GM18951 (cell line): ENCODE data around the gene GK.
"Not testable (repeated sequence)": the region's sequence is repeated elsewhere in the genome, so short reads cannot be mapped to it uniquely, and the experiment has no call there.

Experiments used
- POLR2A ChIP-seq: IDR thresholded peaks from 4 replicates; pipeline ENCODE4 v1.6.1; 2011; ENCODE audit warnings: mild to moderate bottlenecking; ENCODE audit not compliant: insufficient read length, insufficient read depth; ENCODE audit errors: extremely low read depth
- in situ Hi-C: fragments of 300-500 bp; cut with MboI; formaldehyde crosslinking; loops from one replicate; pipeline ENCODE4 v1.12.0; 2022; ENCODE audit warnings: low sequenced_read_pairs, mixed read lengths, inconsistent platforms; ENCODE audit not compliant: unreplicated experiment

Gene GK

DNA sequence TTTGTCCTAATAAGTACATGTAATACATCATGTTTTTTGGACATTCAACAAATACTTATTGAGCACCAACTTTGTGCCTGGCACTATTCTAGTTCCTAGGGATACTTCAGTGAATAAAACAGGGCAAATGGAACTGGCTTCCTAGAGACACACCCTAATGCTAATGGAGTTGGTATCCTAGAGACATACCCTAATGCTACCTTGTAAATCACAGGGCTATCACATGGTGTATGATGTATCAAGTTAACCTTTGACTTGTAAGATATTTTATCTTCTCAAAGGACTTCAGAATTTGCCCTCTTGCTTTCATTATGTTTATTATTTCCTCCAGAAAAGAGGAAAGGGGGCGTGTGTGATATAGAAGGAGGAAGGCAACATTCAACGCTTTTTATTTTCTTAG is 10.1 kb downstream of the GK start:
- no peak for TF ChIP-seq POLR2A
- in situ Hi-C loops: no loop called here

DNA sequence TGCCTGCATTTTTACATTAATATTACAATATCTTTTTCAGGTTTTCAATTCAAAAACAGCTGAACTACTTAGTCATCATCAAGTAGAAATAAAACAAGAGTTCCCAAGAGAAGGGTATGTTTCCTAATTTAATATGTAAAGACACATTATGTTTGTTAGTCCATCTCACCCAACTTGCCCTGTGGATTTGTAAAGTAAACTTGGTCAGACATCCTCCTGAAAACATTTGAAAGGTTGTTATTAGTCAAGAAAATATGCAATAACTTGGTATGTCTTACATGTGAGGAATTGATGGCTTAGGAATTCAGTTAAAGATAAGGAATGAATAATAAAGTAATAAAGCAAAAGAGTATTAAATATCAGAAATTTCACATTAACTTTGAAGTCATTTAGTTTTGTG is 12.2 kb downstream of the GK start:
- TF ChIP-seq POLR2A: no peak
- in situ Hi-C loops: no loop called here

GRCh38 chrX:30666094-30666493 is 12.9 kb downstream of the GK start:
- TF ChIP-seq POLR2A: no peak
- in situ Hi-C loops: no loop called here

DNA sequence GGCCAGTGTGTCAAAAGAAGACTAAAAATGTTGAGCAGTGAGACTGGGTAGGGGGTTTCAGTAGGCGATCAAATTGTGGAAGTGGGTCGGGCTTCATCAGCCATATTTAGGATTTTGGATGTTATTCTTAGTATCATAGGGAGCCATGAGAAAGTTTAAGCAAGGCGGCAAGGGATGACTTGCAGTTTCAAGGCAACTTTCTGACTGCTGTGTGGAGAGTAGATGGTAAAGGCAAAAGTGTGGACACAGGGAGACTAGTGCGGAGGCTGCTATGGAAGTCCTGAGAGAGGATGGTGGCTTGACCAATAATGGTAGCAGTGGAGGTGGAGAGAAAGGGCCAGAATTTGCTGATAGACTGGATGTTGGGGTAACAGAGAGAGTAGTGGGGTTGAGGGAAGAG is 15.4 kb downstream of the GK start:
- TF ChIP-seq POLR2A: no peak
- in situ Hi-C loops: no loop called here

- in situ Hi-C loops: not testable (repeated sequence)
These were observed 18.0 kb downstream of the GK start for GRCh38 chrX:30671189-30671588.

GRCh38 chrX:30673127-30673796 is 20.0 kb downstream of the GK start:
- TF ChIP-seq POLR2A: no peak
- in situ Hi-C loops: no loop called here

- in situ Hi-C loops: no loop called here
- TF ChIP-seq POLR2A: no peak
These were observed 20.8 kb downstream of the GK start for GRCh38 chrX:30673884-30674598.

DNA sequence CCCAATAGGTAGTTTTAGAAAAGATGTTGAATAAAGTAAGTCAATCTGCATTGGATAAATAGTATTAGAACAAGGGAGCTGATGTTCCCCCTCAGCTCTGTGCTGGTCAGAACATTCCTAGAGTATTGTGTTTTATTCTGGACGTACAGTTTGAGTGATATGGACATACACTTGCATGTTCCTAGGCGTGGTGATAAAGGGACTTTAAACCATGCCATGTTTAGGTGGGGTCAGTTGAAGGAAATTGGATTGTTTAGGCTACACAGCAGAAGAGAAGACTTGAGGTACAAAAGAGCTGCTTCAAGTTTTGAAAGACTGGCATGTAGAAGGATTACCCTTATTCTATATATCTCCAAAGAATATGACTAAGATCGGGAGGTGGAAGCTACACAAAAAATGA is 21.6 kb downstream of the GK start:
- TF ChIP-seq POLR2A: no peak
- in situ Hi-C loops: no loop called here

DNA sequence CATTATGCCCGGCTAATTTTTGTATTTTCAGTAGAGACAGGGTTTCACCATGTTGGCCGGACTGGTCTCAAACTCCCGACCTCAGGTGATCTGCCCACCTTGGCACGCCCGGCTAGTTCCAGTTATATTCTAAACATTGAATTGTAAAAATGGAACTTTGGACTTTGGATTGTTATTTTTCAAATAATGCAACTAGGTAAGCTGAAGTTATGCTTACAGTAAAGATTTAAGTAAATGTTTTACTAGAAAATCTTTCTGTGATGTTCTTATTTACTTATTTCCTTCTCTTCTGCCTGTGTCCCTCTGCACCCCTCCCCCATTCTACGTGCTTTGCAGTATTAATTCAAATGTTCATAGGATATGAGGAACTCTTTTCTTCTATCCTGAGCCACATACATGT is 26.1 kb downstream of the GK start:
- no peak for TF ChIP-seq POLR2A
- in situ Hi-C loops: no loop called here

GRCh38 chrX:30680618-30681017 is 27.4 kb downstream of the GK start:
- in situ Hi-C loops: no loop called here
- no peak for TF ChIP-seq POLR2A

GRCh38 chrX:30688641-30689040 is 35.4 kb downstream of the GK start:
- in situ Hi-C loops: no loop called here
- TF ChIP-seq POLR2A: no peak

DNA sequence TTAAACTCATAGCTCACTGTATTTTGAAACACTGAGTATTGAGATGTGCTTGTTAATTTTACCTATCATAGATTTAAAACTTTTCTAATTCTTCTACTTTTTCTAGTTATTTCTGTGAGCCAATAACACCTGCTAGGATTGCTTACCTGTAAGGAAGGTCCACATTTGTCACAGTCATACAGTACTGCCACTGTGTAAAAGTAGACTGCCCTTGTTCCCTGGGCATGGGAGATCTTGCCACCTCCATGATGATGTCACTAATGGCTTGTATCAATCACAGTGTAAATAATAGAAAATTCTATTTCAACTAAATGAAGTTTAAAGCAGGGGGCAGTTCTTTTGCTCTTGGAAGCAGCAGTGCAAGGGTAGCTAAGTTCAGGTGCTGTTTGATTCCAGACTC is 35.9 kb downstream of the GK start:
- no peak for TF ChIP-seq POLR2A
- in situ Hi-C loops: no loop called here

DNA sequence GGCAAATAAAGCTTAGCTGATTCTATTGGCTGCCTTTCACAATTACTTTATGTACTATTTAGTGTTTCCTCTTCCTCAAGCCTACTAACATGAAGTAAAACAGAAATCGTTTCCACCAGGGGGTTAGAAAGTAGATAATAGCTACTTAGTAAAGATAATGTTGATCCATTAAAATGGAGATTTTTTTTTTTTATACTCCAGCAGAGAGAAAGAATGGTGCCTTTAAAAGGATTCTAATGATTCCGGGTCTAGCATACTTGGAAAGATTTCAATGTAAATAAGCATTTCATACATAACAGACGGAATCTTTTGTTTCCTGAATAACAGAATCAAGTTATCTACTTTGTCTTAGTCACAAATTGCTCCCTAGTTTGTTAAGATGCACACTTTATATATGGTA is 37.1 kb downstream of the GK start:
- in situ Hi-C loops: no loop called here
- TF ChIP-seq POLR2A: no peak

DNA sequence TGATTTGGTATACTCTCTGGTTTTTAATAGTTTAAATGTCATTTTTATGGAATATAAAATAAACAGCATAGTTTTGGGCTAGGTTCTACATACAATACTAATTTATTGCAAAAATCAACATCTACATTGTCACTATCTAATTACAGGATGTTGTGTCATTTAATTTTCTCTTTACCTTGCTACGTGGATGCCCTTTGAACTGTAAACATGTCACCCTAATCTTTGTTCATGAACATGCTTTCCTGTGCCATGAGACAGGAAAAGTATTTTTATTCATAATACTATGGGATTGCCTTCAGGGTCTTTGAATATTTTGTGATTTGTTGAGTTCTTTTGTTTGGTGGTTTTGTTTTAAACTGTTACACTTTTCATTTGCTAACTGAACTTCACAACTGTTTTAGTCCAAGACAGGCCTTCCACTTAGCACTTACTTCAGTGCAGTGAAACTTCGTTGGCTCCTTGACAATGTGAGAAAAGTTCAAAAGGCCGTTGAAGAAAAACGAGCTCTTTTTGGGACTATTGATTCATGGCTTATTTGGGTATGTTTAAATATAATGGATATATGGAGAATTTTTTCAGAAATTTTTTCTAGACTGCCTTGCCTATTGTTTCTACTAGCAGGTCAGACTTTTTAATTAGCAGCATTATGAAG is 40.9 kb downstream of the GK start:
- TF ChIP-seq POLR2A: no peak
- in situ Hi-C loops: no loop called here
